Glomerular visceral epithelial cell (primary cell): ENCODE measurements around the gene CHTF18.
"Not testable (repeated sequence)": the region's sequence is repeated elsewhere in the genome, so short reads cannot be mapped to it uniquely, and the experiment has no call there.

Source experiments
- DNase-seq: peaks from one replicate; pipeline ENCODE4 v3.0.0-alpha.2; 2016; ENCODE audit errors: extremely low spot score

The CHTF18 gene

DNA sequence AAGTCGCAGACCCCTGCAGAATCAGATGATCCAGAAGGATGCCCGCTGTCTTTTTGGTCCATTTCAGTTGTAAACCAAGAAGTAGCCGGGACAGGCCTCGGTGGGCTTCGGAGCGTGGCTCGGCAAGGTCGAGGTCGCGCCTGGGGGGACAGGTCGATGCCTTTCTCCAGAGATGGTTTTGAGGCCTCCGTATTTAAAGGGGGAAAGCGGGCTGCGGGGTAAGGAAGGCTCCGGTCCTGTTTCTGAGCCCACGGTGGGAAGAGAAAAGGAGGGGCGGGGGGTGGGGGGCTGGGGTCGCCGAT, 19.6 kb downstream of the CHTF18 start:
- DNase-seq: no peak

DNA sequence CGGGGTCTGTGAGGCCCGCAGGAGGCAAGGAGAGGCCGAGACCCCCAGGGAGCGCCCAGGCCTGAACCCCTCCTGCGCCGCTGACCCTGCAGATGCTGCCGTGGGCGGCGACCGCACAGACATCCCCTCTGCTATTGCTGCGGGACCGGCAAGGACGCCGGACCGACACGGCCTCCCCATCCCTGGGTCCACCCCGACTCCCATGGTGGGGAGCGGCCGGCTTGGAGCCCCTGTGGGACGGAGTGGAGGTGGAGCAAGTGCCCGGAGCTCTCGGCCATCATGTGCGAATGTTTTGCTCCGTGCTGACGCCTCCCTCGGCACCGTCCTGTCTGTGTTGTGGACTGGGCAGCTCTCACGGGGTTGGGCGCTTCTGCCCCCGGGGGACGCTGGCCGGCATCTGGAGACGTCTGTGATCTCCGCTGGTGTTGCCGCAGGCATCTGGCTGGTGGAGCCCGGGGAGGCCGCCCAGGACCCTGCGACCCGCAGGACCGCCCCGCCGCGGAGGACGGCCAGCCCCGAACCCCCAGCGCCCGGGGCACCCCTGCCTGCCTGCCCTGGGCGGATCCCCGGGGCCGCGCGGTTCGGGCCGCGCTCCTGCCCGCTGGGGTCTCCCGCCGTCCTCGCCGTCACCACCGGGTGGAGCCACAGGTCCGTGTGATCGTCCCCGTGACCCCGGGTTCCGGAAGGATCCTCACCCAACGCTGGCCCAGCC, 24.9 kb downstream of the CHTF18 start:
- DNase-seq: no peak

DNA sequence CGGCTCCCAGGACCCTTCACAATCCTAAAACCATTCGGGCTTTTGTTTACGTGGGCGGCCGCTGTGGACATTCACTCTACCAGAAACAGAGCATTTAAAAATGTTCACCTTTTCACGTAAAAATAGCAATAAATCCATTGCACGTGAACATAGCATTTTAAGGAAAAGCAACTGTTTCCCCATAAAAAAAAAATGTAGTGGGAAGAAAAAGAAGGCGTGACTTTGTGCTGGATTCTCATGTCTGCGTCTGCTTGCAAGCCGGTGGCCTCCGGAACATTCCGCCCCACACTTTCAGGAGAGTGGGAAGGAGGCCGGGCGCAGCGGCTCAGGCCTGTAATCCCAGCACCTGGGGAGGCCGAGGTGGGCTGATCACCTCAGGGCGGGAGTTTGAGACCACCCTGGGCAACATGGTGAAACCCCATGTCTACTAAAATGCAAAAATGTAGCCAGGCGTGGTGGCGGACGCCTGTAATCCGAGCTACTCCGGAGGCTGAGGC, 25.5 kb downstream of the CHTF18 start:
- no peak for DNase-seq

DNA sequence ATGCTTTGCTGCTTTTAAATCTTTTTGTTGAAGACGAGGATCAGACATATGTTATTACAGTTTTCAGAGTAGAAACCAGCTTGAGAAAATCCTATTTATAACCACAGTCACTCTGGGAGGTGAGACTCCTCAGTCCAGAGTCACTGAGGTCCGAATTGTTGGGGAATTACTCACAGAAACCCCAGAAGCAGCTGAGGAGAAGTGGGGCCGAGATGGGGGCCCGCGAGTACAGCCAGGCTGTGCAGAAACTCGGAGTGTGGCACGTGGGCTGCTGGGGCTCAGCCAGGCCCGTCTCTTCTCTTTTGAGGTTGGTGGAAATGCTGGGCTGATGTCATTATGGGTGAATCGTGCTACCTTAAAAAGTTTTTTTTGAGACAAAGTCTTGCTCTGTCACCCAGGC, 26.6 kb downstream of the CHTF18 start:
- DNase-seq: peak; percentile 88

DNA sequence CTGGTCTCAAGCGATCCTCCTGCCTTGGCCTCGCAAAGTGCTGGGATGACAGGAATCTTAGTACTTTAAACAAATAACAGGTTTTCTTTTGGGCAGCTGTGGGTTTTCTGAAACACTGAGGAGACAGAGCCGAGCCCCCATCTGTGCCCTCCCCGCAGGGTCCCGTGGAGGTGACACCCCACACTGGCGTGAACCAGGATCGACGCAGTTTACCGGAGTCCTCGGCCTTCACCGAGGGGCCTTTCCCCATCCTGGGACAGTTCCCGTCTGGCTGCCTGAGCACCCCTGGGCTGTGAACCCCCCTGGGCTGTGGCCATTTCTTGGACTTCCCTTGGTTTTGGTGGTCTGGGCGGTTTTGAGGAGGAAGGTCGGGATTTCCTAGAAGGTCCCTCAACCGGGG, 27.4 kb downstream of the CHTF18 start:
- no peak for DNase-seq

DNA sequence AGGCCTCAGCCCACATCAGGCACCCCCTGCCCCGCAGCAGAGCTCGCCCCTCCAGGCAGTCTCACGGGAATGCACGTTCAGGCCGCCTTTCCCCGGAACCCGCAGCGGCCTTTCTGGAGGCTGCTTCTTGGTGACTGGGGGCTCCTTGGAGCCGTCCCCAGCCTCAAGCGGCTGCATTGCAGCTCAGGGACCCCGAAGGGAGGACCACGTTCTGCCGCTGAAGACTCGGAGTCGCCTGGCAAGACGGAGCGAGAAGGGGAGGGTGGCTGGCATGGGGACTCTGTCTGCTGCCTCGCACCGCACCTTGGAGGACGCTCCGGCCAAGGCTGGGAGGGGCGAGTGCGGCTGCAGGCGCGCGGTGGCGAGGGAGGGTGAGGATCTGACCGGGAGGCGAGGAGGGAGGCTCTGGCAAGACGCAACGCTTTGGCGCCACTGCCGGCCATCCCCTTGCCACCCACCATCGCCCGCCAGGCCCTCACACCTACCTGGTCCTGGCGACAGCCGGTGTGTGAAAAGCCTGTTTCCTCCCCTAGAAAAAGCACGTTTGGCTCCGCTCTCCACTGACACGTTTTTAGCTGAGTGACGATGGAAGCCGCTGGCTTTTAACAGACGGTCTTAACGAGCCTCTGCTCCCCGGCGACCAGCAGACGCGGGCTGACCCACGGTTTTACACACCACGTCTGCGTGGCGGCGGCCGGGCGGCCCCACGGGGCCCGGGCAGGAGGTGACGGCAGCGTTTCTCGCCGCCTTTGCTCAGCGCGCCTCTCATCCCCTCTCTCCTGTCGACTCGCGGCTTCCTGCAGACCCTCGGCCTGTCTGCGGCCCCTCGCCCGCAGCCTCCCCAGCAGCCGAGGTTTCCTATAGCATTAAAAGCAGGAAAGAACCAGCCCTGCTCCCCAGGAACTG, 28.8 kb downstream of the CHTF18 start:
- DNase-seq: no peak

DNA sequence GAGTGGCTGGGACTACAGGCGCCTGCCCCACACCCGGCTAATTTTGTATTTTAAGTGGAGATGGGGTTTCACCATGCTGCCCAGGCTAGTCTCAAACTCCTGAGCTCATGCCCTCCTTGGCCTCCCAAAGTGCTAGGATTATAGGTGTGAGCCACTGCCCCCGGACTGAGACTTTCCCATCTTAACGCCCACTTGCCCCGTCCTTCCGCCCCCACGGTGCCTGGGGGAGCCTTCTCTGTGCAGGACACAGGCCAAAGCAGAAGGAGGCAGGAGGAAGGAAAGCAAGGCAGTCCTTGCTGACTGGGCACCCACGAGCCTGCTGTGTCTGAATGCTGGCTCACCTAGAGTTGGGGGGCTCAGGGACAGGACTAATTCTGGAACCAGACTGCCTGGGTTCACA, 29.7 kb downstream of the CHTF18 start:
- DNase-seq: no peak

DNA sequence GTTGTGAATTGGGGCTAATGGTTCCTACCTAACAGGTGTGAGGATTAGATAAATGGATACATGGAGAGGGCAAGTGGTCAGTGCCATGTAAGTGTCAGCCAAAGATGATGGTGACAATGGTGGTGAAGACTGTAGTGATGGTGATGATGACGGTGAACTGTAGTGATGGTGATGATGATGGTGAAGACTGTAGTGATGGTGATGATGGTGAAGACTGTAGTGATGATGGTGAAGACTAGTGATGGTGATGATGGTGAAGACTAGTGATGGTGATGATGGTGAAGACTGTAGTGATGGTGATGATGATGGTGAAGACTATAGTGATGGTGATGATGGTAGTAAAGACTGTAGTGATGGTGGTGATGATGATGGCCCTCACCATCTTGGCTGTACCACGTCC, 30.2 kb downstream of the CHTF18 start:
- no peak for DNase-seq

DNA sequence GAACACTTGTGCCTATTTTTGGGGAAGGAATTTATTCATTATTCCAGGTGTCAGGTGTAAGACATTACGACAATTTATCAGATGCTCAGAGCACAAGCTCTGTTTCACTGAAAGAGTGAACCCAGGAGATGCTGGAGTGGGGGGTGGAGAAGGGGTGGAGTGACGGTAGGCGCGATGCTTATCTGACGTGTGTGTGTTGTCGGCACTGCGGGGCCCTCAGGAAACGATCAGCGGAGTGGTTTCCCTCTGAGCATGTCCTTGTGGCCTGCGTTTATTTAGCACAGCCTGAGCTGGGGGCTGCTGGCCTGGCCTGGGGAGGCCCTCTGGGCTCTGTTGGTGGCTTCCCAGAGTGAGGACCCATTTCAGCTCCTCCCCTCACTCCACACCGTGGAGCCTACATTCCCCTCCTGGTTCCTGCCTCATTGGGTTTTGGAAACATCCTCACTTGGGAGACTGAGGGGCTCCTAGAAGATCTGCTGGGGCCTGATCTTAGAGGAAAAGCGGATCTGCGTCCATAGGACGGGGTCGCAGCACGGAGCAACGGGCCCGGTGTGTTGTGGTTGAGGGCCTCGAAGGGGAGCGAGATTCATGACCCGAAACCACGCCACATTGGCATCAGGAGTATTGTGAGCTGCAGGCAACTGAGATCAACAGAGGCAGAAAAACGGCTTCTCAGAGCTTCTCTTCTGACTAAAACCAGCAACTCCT, 31.1 kb downstream of the CHTF18 start:
- DNase-seq: no peak

DNA sequence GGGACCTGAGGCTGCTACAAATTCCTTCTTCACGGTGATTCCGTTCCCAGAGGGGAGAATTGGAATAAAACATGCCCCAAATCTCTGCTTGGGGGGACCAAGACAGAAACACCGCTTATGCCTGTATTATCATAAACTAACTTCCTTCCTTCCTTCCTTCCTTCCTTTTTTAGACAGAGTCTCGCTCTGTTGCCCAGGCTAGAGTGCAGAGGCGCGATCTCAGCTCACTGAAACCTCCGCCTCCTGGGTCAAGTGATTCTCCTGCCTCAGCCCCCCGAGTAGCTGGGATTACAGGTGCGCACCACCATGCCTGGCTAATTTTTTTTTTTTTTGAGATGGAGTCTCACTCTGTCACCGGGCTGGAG, 31.6 kb downstream of the CHTF18 start:
- DNase-seq: not testable (repeated sequence)

DNA sequence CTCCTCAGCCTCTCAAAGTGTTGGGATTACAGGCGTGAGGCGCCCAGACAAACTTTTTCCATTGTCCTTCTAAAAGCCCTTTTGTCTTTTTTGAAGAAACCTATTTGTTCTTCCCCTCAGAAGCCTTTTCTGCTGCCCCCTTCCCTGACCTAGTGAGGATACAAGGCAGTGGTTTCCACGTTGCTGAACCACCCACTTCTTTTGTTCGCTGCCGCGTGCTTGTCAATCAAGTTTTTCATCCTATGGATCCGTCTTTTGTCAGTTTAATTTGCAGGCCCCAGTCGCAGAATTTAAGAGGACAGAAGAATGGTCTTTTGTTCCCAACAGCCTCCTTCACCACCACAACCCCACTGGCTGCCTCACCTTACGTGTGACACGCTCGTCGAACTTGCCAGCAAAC, 32.3 kb downstream of the CHTF18 start:
- no peak for DNase-seq

DNA sequence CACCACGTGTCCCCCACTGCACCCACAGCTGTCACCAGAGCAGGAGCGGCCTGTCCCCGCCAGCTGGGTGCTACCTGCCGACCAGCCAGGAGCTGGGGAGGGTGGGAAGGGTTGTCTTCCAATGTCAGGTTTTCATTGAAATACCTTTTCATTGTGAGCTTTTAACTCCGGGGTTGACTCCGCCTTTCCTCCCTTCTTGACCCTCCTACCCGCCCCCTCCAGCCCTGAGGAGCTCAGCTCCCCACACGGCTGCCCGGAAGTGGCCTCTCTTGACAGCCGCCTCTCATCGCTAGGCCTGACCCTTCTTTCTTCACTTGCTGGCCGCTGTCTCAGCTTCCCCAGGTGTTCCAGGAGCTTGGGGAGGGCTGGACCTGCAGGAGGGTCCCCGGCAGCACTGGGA, 33.3 kb downstream of the CHTF18 start:
- no peak for DNase-seq

DNA sequence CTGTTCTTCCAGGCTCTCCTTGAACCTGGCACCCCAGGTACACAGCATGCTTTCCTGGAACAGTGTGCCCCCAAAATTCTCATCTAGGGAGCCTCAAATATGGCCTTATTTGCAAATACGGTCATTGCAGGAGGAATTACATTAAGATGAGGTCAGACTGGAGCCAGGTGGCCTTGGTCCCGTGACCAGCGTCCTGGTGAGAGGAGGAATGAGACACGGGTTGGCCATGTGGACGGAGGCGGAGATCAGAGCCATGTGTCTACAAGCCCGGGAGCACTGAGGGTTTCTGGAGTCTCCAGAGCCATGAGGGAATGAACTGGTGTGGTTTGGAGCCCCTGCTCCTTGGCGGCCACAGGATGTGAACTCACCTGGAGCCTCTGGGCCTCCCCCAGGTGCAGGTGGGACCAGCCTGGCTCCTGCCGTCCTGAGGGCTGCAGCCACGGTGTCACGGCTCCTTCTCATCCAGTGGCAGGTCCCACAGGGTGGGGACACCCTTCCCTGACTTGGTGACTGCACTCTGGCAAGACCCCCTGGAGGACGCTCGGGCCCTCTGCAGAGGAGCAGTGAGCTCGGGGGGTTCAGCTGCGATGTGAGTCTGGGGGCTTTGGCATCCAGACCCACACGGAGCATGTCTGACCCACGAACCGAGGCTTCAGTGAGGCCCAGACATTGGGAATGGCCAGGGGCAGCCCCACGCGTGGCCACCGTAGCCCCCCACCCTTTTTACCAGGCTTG, 33.9 kb downstream of the CHTF18 start:
- no peak for DNase-seq

DNA sequence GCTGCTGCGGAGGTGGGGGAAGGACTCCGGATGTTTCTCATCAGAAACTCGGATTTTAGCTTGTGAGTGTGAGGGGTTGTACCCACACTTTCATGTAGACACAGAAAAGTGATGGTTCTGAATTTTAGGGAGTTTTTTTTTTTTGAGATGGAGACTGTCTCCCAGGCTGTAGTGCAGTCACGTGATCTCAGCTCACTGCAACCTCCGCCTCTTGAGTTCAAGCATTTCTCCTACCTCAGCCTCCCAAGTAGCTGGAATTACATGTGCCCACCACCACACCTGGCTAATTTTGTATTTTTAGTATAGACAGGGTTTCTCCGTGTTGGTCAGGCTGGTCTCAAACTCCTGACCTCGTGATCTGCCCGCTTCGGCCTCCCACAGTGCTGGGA, 34.5 kb downstream of the CHTF18 start:
- no peak for DNase-seq

DNA sequence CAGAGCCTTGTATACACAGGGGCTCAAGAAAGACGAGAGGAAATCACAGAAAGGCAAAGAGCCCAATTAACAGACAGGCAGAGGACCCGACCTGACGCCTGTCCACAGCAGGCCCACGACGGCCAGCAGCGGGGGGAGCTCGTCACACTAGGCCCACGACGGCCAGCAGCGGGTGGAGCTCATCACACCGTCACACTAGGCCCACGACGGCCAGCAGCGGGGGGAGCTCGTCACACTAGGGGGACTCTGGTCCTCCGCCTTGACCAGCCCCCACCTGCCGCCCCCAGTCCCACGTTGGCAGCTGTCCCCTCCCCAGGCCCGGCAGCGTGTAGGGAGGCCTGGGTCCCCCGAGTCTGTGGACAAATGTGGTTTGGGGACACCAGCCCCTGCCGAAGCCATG, 35.8 kb downstream of the CHTF18 start:
- DNase-seq: no peak

DNA sequence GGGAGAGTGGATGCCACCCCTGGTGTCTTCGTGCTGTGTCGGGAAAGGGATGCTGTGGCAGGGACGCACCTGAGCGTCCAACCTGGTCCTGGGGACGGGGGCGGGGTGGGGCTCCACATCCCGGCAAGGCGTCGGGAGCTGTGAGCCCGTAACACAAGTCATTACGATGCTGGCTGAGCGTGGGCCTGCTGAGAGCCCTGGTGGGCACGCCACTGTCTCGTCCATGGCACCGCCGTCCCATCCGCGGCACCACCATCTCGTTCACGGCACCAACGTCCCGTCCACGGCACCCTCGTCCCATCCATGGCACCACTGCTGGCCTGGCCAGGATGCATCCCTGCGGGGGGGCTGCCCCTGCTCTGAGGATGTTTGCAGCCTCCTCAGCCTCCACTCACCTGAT, 36.2 kb downstream of the CHTF18 start:
- no peak for DNase-seq

DNA sequence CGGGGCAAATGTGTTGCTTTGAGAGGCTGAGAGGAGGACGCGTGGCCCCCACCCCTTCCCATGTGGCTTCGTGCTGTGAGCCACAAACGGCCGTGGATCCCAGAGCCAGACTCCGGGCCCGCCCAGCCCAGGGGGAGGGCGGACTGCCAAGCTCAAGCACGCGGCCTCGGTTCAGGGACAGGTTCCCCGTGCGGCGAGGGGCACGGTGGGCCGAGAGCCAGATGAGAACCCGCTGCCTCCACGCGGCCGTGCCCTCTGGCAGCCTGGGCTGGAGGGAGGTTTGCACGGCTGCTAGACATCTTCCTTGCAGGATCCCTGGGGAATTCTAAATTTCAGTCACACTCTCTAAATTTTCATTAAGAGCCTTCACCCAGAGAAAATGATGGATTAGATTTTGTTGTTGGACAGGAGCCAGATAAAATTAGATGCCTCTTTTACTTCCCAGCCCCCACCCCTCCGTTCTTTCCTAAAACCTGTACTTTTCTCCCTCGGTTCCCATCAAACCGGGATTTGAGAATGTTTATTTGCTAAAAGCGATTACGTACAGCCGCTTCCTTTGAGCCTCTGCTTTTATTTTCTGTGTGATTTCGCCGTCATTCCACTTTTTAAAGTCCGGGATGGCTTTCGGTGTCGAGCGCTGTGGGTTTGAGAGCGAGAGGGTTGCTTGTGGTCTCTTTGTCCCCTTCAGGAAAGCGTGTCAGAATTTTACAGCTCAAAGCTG, 37.1 kb downstream of the CHTF18 start:
- DNase-seq: no peak

DNA sequence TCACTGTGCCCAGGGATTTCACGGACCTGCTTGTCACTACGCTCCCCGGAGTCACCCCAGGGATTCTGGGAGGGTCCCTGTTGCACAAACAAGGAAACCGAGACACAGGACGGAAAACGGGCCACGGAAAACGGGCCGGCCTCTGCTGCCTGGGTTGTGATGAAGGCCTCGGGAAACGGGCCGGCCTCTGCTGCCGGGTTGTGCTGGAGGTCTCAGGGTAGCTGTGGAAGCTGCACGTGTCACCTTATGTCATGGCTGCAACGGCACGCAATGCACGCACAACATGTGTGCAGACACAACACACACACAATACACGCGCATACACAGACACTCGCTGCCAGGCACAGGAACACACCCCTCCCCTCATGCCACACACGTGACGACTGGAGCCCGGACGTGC, 39.1 kb downstream of the CHTF18 start:
- no peak for DNase-seq

DNA sequence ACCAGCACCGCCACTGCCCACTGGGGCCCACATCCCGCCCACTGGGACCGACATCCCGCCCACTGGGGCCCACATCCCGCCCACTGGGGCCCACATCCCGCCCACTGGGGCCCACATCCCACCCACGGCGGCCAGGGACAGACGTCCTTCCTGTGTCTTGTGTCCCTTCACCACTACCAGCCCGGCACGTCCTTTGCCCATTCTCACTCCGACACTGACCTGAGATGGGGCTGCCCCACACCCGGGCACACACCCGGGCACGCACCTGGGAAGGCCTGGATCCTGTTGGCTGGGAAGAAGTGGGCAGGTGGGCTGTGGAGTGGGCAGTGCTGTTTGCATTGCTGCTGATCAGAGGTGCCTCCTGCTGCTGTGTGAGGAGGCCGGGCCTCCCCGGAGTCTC, 40.5 kb downstream of the CHTF18 start:
- no peak for DNase-seq

DNA sequence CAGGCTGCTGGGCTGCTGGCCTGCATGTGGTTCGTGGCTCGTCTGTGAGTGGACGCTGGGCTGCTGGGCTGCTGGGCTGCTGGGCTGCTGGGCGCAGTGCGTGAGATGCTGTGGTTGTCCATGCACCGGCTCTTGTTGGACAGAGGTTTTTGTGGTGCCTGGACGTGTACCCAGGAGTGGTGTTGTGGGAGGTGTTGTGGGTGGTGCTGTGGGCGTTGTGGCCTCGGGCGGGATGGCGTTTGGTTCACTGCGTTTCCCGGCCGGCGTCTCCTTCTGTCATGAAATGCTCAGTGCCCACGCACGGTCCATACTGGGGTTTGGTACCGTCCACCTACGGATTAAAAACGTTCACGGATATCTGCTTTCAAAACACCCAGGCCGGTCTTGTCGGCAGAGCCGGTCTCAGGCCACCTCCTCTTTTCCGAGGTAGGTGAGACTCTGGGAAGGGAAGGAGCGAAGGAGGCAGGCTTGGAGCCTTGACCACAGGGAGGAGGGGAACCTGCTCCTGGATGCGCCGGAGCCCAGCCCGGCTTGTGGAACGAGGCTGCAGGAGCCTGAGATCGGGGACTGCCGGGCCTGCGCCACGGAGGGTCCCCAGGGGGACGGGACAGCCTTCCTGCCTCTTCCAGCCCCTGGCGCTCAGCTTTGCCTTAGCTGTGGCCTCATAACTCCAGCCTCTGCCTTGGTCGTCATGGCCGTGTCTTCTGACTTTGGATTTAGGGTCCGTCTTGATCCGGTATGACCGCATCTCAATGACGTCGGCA, 41.9 kb downstream of the CHTF18 start:
- DNase-seq: no peak
